ENCODE results near the gene MRTO4.
"Not testable (repeated sequence)": the region's sequence is repeated elsewhere in the genome, so short reads cannot be mapped to it uniquely, and the experiment has no call there.

MRTO4 gene

DNA sequence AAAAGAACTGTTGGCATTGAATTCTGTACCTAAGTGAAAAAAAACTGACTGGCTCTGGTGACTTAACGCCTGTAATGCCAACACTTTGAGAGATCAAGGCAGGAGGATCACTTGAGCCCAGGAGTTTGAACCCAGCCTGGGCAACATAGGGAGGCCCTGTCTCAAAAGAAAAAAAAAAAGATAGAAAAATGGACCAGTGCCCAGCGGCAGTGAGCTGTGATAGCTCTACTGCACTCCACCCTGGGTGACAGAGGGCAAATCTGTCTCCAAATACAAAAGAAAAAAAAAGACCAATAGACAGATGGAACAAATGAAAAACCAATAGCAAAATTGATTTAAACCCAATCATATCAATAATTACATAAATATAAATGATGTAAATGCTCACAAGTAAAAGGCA lies 37.6 kb downstream of the MRTO4 start:
- in situ Hi-C loops (cut with MboI; ENCODE audit: low pct_unique_long_range_greater_than_20kb, low sequenced_read_pairs, unreplicated experiment) = no loop called here
- TF ChIP-seq, protein P1, sequence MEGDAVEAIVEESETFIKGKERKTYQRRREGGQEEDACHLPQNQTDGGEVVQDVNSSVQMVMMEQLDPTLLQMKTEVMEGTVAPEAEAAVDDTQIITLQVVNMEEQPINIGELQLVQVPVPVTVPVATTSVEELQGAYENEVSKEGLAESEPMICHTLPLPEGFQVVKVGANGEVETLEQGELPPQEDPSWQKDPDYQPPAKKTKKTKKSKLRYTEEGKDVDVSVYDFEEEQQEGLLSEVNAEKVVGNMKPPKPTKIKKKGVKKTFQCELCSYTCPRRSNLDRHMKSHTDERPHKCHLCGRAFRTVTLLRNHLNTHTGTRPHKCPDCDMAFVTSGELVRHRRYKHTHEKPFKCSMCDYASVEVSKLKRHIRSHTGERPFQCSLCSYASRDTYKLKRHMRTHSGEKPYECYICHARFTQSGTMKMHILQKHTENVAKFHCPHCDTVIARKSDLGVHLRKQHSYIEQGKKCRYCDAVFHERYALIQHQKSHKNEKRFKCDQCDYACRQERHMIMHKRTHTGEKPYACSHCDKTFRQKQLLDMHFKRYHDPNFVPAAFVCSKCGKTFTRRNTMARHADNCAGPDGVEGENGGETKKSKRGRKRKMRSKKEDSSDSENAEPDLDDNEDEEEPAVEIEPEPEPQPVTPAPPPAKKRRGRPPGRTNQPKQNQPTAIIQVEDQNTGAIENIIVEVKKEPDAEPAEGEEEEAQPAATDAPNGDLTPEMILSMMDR (IDR thresholded peaks at IDR 0.05; ENCODE audit: extremely low read depth, insufficient read depth, missing control alignments) = no peak
- no peak for DNase-seq (ENCODE audit: low spot score)

DNA sequence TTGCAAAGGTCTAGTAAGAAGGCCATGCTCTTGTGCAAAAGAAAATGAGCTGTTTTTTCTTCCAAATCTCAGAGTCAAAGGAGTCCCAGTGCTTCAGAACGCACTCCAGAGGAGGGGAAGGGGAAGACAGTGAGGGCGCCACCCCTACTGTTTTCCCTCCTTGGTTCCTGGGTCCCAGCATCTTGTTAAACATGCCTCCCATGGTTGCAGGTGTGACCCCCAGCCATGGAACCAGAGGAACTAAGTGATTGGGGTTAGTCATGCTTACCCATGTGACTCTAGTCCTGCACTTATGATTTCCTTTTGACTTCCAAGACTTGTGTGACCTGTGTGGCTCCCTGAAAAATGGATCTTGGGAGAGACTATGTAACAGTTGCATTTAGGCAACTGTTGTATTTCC lies 43.0 kb downstream of the MRTO4 start:
- in situ Hi-C loops (cut with MboI; ENCODE audit: low pct_unique_long_range_greater_than_20kb, low sequenced_read_pairs, unreplicated experiment) = no loop called here
- TF ChIP-seq, protein P1 (IDR thresholded peaks at IDR 0.05; ENCODE audit: extremely low read depth, insufficient read depth, missing control alignments) = no peak
- DNase-seq (ENCODE audit: low spot score) = no peak

DNA sequence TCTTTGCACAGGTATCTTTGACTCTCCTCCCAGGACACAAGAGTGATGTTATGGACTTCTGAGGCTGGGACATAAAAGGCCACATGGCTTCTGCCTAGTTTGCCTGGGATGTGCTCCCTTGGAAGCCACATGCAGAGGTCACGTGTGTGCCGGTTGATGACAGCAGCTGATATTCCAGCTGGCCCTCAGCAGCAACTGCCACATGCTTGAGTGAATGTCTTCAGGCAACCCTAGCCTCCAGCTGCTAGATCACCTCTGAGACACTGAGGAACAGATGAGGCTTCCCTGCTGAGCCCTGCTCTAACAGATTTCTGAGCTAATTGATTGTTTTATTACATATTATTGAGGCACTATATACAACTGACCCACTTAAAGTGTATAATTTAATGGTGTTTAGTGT lies 48.6 kb downstream of the MRTO4 start:
- in situ Hi-C loops (cut with MboI; ENCODE audit: low pct_unique_long_range_greater_than_20kb, low sequenced_read_pairs, unreplicated experiment) = no loop called here
- no peak for DNase-seq (ENCODE audit: low spot score)
- TF ChIP-seq, protein P1 (IDR thresholded peaks at IDR 0.05; ENCODE audit: extremely low read depth, insufficient read depth, missing control alignments) = no peak

DNA sequence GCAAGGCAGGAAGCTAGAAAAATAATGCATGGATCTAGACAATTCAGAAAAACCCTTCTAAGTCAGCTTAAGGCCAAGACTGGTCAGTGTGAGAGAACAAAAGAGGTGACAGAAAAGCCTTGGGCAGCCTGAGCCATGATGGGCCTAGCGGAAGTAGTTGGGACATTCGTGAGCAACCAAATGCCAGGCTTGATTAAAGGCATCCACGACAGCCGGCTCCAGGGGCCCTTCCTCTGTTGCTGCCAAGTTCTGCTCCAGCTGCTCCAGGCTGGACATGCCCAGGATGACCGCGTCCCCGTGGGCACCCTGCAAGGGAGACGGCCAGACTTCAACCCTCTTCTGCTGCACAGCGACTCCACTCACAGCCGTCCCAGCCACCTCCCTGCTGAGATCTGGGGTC lies 52.5 kb downstream of the MRTO4 start:
- in situ Hi-C loops (cut with MboI; ENCODE audit: low pct_unique_long_range_greater_than_20kb, low sequenced_read_pairs, unreplicated experiment); DNase-seq (ENCODE audit: low spot score): not testable (repeated sequence)

DNA sequence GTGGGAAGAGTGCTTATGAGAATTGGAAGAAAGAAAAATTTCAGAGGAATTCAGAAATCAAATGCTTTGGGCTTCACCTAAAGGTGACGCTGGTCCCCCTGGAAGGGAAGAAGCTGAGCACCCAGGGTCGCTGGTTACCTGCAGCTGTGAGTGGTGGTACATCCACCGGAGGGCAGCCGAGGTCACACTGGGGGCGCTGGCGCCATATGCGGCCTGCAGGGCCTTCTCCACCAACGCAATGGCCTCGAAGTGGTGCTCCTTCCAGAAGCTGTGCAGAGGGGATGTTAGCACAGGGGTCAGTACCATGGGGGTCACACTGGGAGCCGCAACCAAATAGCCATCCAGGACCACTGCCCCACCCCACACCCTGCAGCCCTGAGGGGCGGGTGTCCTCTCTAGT lies 54.3 kb downstream of the MRTO4 start:
- in situ Hi-C loops (cut with MboI; ENCODE audit: low pct_unique_long_range_greater_than_20kb, low sequenced_read_pairs, unreplicated experiment) = no loop called here
- no peak for DNase-seq (ENCODE audit: low spot score)
- TF ChIP-seq, protein P1 (IDR thresholded peaks at IDR 0.05; ENCODE audit: extremely low read depth, insufficient read depth, missing control alignments) = no peak

DNA sequence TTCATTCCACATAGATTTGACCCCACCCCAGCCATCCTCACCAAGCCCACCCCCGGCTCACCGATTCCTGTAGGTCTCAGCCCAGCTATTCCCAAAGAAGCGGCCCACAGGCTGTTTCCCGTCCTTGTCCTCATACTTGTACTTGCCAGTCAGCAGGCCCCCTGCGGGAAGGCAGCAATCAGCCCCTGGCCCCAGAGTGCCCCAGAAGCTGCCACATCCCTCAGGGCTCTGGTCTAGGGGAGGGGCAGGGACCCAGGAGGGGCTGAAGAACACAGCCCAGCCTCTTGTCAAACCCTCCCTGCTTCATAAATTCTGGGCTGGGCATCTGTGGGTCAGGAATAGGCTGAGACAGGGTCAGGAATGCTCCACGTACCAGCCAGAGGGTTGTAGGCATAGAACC lies 55.3 kb downstream of the MRTO4 start:
- TF ChIP-seq, protein P1 (IDR thresholded peaks at IDR 0.05; ENCODE audit: extremely low read depth, insufficient read depth, missing control alignments) = no peak
- no peak for DNase-seq (ENCODE audit: low spot score)
- in situ Hi-C loops (cut with MboI; ENCODE audit: low pct_unique_long_range_greater_than_20kb, low sequenced_read_pairs, unreplicated experiment) = no loop called here

DNA sequence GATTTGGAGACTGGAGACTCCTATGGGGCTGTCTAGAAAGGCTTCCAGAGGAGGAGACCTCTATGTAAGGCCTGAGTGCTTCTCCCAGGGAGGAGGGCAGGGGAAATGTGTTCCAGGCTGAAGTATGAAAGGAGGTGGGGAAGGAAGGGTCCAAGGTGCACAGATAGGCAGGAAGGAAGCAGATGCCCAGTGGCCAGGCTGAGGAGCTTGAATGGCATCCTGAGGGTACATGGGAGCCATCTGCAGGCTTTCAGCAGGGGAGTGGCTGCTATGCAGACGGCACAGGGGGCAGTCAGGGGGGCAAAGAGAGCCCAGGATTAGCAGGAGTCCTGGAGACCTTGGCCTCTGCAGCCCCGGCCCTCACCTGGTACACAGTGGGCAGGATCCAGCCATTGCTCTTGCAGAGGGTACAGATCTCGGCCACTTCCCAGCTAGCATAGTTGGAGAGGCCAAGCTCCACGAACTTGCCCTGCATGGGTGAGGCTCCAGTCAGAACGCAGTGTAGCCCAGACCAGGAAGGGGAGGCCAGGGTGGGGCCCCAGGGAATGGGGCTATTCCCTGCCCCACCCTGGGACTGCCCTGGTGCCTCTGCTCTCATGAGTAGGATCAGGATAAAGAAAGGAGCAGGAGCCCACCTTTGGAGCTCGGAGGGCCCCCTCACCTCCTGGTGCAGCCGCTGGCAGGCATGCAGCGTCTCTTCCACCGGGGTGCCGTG lies 56.3 kb downstream of the MRTO4 start:
- DNase-seq (ENCODE audit: low spot score) = no peak
- in situ Hi-C loops (cut with MboI; ENCODE audit: low pct_unique_long_range_greater_than_20kb, low sequenced_read_pairs, unreplicated experiment) = no loop called here
- TF ChIP-seq, protein P1 (IDR thresholded peaks at IDR 0.05; ENCODE audit: extremely low read depth, insufficient read depth, missing control alignments) = no peak
